ENCODE data around the gene MXRA7.
A peak's percentile ranks its signal among the peaks of the same experiment; 100 is the strongest.

The MXRA7 gene

GRCh38 chr17:76697702-76698465 is 12.9 kb downstream of the MXRA7 start:
- no peak overlapping the region for H3K4me3 ChIP-seq (ENCODE audit: control insufficient read depth, low read depth, low read length)
- no peak for DNase-seq (ENCODE audit: low read depth)
- TF ChIP-seq CTCF (conservative IDR thresholded peaks at IDR 0.05; ENCODE audit: control insufficient read depth, insufficient read depth, low read depth, low read length) = no peak

- no peak overlapping the region for H3K4me3 ChIP-seq (ENCODE audit: control insufficient read depth, low read depth, low read length)
- TF ChIP-seq CTCF (conservative IDR thresholded peaks at IDR 0.05; ENCODE audit: control insufficient read depth, insufficient read depth, low read depth, low read length) = no peak
- DNase-seq (ENCODE audit: low read depth) = peak; percentile 89
These were observed 13.7 kb downstream of the MXRA7 start for GRCh38 chr17:76696763-76697701.

- no peak for TF ChIP-seq CTCF (conservative IDR thresholded peaks at IDR 0.05; ENCODE audit: control insufficient read depth, insufficient read depth, low read depth, low read length)
- DNase-seq (ENCODE audit: low read depth) = no peak
- H3K4me3 ChIP-seq (ENCODE audit: control insufficient read depth, low read depth, low read length) = no peak overlapping the region
These were observed 15.5 kb downstream of the MXRA7 start for GRCh38 chr17:76695059-76695831.

GRCh38 chr17:76691379-76692191 is 19.2 kb downstream of the MXRA7 start:
- H3K4me3 ChIP-seq (ENCODE audit: control insufficient read depth, low read depth, low read length) = no peak overlapping the region
- DNase-seq (ENCODE audit: low read depth) = no peak
- TF ChIP-seq CTCF (conservative IDR thresholded peaks at IDR 0.05; ENCODE audit: control insufficient read depth, insufficient read depth, low read depth, low read length) = no peak

- no peak overlapping the region for H3K4me3 ChIP-seq (ENCODE audit: control insufficient read depth, low read depth, low read length)
- TF ChIP-seq CTCF (conservative IDR thresholded peaks at IDR 0.05; ENCODE audit: control insufficient read depth, insufficient read depth, low read depth, low read length) = no peak
- DNase-seq (ENCODE audit: low read depth) = peak; percentile 66
These were observed 20.0 kb downstream of the MXRA7 start for GRCh38 chr17:76690596-76691280.

Measured in fibroblast of mammary gland (primary cell).